PC-3 (cell line): Measurements from ENCODE around the gene RAB7B. TPM values are rescaled to one million over a fixed set of nuclear protein-coding genes. Genes with fewer than 3 reads are reported as not detected.
A peak's percentile ranks its signal among the peaks of the same experiment; 100 is the strongest.

Source experiments
- ATAC-seq: fragments of 200-7000 bp; cut with Tn5 transposase; 2 replicates; pipeline ENCODE4 v1.9.1; 2020; ENCODE audit warnings: mild to moderate bottlenecking, moderate library complexity
- BruUV-seq: library from RNA; stranded (reverse); fragments of 400-500 nt; replicated peaks from 2 replicates; lab custom pipeline; 2021; lab: Mats Ljungman, UMichigan
- CTCF ChIA-PET: fragments of 300-600 bp; sonication (Branson Sonifier 250); formaldehyde crosslinking; loops from one replicate; lab custom pipeline; 2022; ENCODE audit warnings: antibody characterized with exemption; lab: Charles Lee
- POLR2A ChIA-PET: fragments of 300-600 bp; sonication (Branson Sonifier 250); formaldehyde crosslinking; loops from one replicate; lab custom pipeline; 2022; ENCODE audit warnings: antibody characterized with exemption; ENCODE audit not compliant: unreplicated experiment; lab: Charles Lee
- DNase-seq: peaks from one replicate; pipeline ENCODE4 v3.0.0-alpha.2; 2015
- H2AFZ ChIP-seq: fragments of 300-600 bp; sonication (generic); 2 replicates; pipeline ENCODE4 v1.6.0; 2016; ENCODE audit warnings: antibody characterized with exemption, low read length
- H3F3A ChIP-seq: fragments of 300-600 bp; sonication (generic); one replicate; pipeline ENCODE4 v1.6.0; 2017; ENCODE audit warnings: antibody characterized with exemption, low read length, control low read depth, mild to moderate bottlenecking; ENCODE audit not compliant: unreplicated experiment
- H3K27ac ChIP-seq: fragments of 300-600 bp; sonication (generic); 2 replicates; pipeline ENCODE4 v1.5.1; 2016; ENCODE audit warnings: mild to moderate bottlenecking, low read length
- H3K27me3 ChIP-seq: fragments of 300-600 bp; sonication (generic); 2 replicates; pipeline ENCODE4 v1.6.1; 2016; ENCODE audit warnings: low read length, mixed read lengths
- H3K36me3 ChIP-seq: fragments of 300-600 bp; sonication (generic); 2 replicates; pipeline ENCODE4 v1.6.1; 2016; ENCODE audit warnings: low read depth, mixed run types, low read length, mixed read lengths
- H3K4me1 ChIP-seq: fragments of 300-600 bp; sonication (generic); 2 replicates; pipeline ENCODE4 v1.5.1; 2016; ENCODE audit warnings: low read length; ENCODE audit not compliant: insufficient read depth
- H3K4me2 ChIP-seq: fragments of 300-600 bp; sonication (generic); 2 replicates; pipeline ENCODE4 v1.6.0; 2016; ENCODE audit warnings: low read length
- H3K4me3 ChIP-seq: fragments of 300-600 bp; sonication (generic); 2 replicates; pipeline ENCODE4 v1.5.1; 2016; ENCODE audit warnings: mild to moderate bottlenecking, low read length, mixed read lengths
- H3K79me2 ChIP-seq: fragments of 300-600 bp; sonication (generic); 2 replicates; pipeline ENCODE4 v1.6.1; 2017; ENCODE audit warnings: low read length, mixed read lengths
- H3K9ac ChIP-seq: fragments of 300-600 bp; sonication (generic); 2 replicates; pipeline ENCODE4 v1.6.0; 2016; ENCODE audit warnings: mild to moderate bottlenecking, low read length
- H3K9me2 ChIP-seq: fragments of 300-600 bp; sonication (generic); replicated peaks from 2 replicates; pipeline ENCODE4 v1.6.1; 2016; ENCODE audit warnings: mixed run types, low read length, mixed read lengths
- H3K9me3 ChIP-seq: fragments of 300-600 bp; sonication (generic); 2 replicates; pipeline ENCODE4 v1.6.1; 2016; ENCODE audit warnings: low read length, mixed read lengths
- H4K20me1 ChIP-seq: fragments of 300-600 bp; sonication (generic); 2 replicates; pipeline ENCODE4 v1.6.1; 2016; ENCODE audit warnings: low read length, mixed read lengths
- CTCF ChIP-seq: fragments of 300-600 bp; sonication (generic); conservative IDR thresholded peaks from 2 replicates; pipeline ENCODE4 v1.5.1; 2017; ENCODE audit warnings: antibody characterized with exemption, low read depth, mild to moderate bottlenecking, low read length
- EZH2 ChIP-seq: fragments of 300-600 bp; sonication (generic); IDR thresholded peaks from one replicate; pipeline ENCODE4 v1.6.1; 2017; ENCODE audit warnings: antibody characterized with exemption, mild to moderate bottlenecking, low read length; ENCODE audit not compliant: unreplicated experiment
- EZH2phosphoT487 ChIP-seq: fragments of 300-600 bp; sonication (generic); IDR thresholded peaks from 2 replicates; pipeline ENCODE4 v1.6.1; 2018; ENCODE audit warnings: mild to moderate bottlenecking, antibody characterized with exemption, low read length, borderline replicate concordance
- intact Hi-C: fragments of 100-400 bp; cut with micrococcal nuclease; formaldehyde crosslinking; loops from 2 replicates; pipeline ENCODE4 v1.9.0; 2023
- total RNA-seq: library from RNA; depleted of rRNA; stranded (reverse); fragments of >200 nt; gene quantifications from 2 replicates; pipeline ENCODE4 v1.2.3, GENCODE V29; 2014

The RAB7B gene
- total RNA-seq, 1 experiment from 2014 or later = not detected

GRCh38 chr1:205940710-205941109, 62.5 kb downstream of the RAB7B start:
- H3K36me3 ChIP-seq = no peaks in the 10 kb centered on the region
- TF ChIP-seq EZH2 = no peak
- no peak for TF ChIP-seq EZH2phosphoT487
- TF ChIP-seq CTCF = no peak
- H3K4me3 ChIP-seq = no peak overlapping the region
- H3K9me2 ChIP-seq = no peaks in the 10 kb centered on the region
- H3K27me3 ChIP-seq = peaks cover 47% of the 10 kb centered on the region
- no peak overlapping the region for H3K9ac ChIP-seq
- H3K9me3 ChIP-seq = no peaks in the 10 kb centered on the region
- H3K4me2 ChIP-seq = no peak overlapping the region
- DNase-seq = no peak
- no peaks in the 10 kb centered on the region for H3F3A ChIP-seq
- ChIA-PET POLR2A (no interaction called here), CTCF (no interaction called here)
- H4K20me1 ChIP-seq = no peaks in the 10 kb centered on the region
- intact Hi-C loops = no loop called here
- no peak overlapping the region for H3K27ac ChIP-seq
- no peaks in the 10 kb centered on the region for H3K79me2 ChIP-seq
- H2AFZ ChIP-seq = no peak overlapping the region
- H3K4me1 ChIP-seq = peaks cover 11% of the 10 kb centered on the region
- no peak for ATAC-seq
- BruUV-seq = no TSS peak

- ATAC-seq (no peak), DNase-seq (peak; percentile 35)
- no peak overlapping the region for H3K4me3 ChIP-seq
- H3K4me1 ChIP-seq = peaks cover 14% of the 10 kb centered on the region
- no peaks in the 10 kb centered on the region for H3K36me3 ChIP-seq
- H3K4me2 ChIP-seq = no peak overlapping the region
- no peak overlapping the region for H3K9ac ChIP-seq
- BruUV-seq = no TSS peak
- H3K9me2 ChIP-seq = no peaks in the 10 kb centered on the region
- H3K27ac ChIP-seq = no peak overlapping the region
- no peaks in the 10 kb centered on the region for H3F3A ChIP-seq
- ChIA-PET POLR2A (no interaction called here), CTCF (interaction anchor here (0.5 to 0.7 kb wide), 2 partner anchors 22 to 37 kb away, joined by 3 read pairs; no protein-coding TSS in a partner anchor)
- TF ChIP-seq CTCF = peak; percentile 43; the same call in 1 of the 2 replicates
- no peak for TF ChIP-seq EZH2
- H3K9me3 ChIP-seq = no peaks in the 10 kb centered on the region
- intact Hi-C loops = no loop called here
- no peak overlapping the region for H2AFZ ChIP-seq
- H3K27me3 ChIP-seq = peaks cover 38% of the 10 kb centered on the region
- H3K79me2 ChIP-seq = no peaks in the 10 kb centered on the region
- H4K20me1 ChIP-seq = no peaks in the 10 kb centered on the region
Observed at GRCh38 chr1:205939690-205940330, 63.4 kb downstream of the RAB7B start.

- intact Hi-C loops = no loop called here
- CTCF ChIA-PET = no interaction called here
- Histone ChIP-seq H3K27me3 (peaks cover 29% of the 10 kb centered on the region), H2AFZ (no peak overlapping the region), H3K9ac (no peak overlapping the region), H4K20me1 (no peaks in the 10 kb centered on the region), H3K9me2 (no peaks in the 10 kb centered on the region), H3K36me3 (no peaks in the 10 kb centered on the region), H3K4me2 (no peak overlapping the region), H3K9me3 (no peaks in the 10 kb centered on the region), H3K4me1 (peaks cover 25% of the 10 kb centered on the region), H3K79me2 (no peaks in the 10 kb centered on the region), H3K27ac (no peak overlapping the region), H3F3A (no peaks in the 10 kb centered on the region), H3K4me3 (no peak overlapping the region)
- DNase-seq (no peak), ATAC-seq (no peak)
- TF ChIP-seq CTCF = no peak
- no peak for TF ChIP-seq EZH2
- no peak for TF ChIP-seq EZH2phosphoT487
- no TSS peak for BruUV-seq
- POLR2A ChIA-PET = no interaction called here
Observed at GRCh38 chr1:205938682-205939081, 64.5 kb downstream of the RAB7B start.
